ENCODE data around the gene C1orf174.

The C1orf174 gene

DNA sequence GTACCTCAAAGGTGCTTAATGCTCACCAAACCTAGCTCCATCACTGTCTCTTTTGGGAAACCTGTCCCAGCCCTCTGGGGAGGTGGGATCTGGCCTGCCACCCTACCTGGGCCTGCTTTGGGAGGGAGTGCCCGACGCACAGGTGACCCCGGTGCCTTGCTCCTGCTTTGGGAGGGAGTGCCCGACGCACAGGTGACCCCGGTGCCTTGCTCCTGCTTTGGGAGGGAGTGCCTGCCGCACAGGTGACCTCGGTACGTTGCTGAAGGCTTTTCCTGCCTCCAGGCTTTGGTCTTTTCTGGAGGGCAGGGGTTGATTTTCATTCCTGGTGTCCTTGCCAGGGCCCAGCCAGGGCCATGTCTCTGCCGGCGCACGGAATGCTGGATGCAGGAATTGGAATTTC lies 25.2 kb upstream of the C1orf174 start:
- TF ChIP-seq, protein P1, sequence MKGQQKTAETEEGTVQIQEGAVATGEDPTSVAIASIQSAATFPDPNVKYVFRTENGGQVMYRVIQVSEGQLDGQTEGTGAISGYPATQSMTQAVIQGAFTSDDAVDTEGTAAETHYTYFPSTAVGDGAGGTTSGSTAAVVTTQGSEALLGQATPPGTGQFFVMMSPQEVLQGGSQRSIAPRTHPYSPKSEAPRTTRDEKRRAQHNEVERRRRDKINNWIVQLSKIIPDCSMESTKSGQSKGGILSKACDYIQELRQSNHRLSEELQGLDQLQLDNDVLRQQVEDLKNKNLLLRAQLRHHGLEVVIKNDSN (IDR thresholded peaks at IDR 0.05), result no peak
- TF ChIP-seq, protein P2, sequence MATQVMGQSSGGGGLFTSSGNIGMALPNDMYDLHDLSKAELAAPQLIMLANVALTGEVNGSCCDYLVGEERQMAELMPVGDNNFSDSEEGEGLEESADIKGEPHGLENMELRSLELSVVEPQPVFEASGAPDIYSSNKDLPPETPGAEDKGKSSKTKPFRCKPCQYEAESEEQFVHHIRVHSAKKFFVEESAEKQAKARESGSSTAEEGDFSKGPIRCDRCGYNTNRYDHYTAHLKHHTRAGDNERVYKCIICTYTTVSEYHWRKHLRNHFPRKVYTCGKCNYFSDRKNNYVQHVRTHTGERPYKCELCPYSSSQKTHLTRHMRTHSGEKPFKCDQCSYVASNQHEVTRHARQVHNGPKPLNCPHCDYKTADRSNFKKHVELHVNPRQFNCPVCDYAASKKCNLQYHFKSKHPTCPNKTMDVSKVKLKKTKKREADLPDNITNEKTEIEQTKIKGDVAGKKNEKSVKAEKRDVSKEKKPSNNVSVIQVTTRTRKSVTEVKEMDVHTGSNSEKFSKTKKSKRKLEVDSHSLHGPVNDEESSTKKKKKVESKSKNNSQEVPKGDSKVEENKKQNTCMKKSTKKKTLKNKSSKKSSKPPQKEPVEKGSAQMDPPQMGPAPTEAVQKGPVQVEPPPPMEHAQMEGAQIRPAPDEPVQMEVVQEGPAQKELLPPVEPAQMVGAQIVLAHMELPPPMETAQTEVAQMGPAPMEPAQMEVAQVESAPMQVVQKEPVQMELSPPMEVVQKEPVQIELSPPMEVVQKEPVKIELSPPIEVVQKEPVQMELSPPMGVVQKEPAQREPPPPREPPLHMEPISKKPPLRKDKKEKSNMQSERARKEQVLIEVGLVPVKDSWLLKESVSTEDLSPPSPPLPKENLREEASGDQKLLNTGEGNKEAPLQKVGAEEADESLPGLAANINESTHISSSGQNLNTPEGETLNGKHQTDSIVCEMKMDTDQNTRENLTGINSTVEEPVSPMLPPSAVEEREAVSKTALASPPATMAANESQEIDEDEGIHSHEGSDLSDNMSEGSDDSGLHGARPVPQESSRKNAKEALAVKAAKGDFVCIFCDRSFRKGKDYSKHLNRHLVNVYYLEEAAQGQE (IDR thresholded peaks at IDR 0.05; ENCODE audit: low read depth), result no peak
- TF ChIP-seq FOXM1 (IDR thresholded peaks at IDR 0.05; ENCODE audit: borderline replicate concordance, low read depth) (no peak), TCF12 (IDR thresholded peaks at IDR 0.05; ENCODE audit: low read depth) (no peak), ZBTB7A (IDR thresholded peaks at IDR 0.05; ENCODE audit: low read depth) (no peak)

DNA sequence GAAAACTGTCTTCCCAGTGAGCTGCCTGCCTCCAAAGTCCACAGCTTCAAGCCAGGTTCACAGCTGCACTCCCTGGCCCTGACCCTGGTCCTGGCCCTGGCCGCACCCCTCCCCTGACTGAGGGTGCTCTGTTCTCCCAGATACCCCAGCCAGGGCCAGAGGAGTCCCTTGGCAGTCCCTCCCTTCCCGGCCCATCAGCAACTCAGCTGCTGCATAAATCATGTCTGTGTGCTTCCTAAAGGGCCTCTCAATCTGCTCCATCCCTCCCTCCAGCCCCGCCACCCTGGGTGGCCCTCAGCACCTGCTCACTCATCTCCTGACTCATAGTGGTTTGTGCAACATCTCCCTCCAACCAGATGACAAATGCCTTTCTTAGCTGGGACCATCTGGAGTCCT lies 24.8 kb upstream of the C1orf174 start:
- TF ChIP-seq CREB1 (IDR thresholded peaks at IDR 0.05; ENCODE audit: low read depth) (no peak), EGR1 (IDR thresholded peaks at IDR 0.05) (no peak), ZBTB7A (IDR thresholded peaks at IDR 0.05; ENCODE audit: low read depth) (no peak), TEAD4 (IDR thresholded peaks at IDR 0.05) (no peak), CEBPB (IDR thresholded peaks at IDR 0.05) (no peak), TCF12 (IDR thresholded peaks at IDR 0.05; ENCODE audit: low read depth) (no peak), FOXM1 (IDR thresholded peaks at IDR 0.05; ENCODE audit: borderline replicate concordance, low read depth) (no peak), NFIC (IDR thresholded peaks at IDR 0.05) (no peak)
- TF ChIP-seq, protein P2 (IDR thresholded peaks at IDR 0.05; ENCODE audit: low read depth), result no peak

DNA sequence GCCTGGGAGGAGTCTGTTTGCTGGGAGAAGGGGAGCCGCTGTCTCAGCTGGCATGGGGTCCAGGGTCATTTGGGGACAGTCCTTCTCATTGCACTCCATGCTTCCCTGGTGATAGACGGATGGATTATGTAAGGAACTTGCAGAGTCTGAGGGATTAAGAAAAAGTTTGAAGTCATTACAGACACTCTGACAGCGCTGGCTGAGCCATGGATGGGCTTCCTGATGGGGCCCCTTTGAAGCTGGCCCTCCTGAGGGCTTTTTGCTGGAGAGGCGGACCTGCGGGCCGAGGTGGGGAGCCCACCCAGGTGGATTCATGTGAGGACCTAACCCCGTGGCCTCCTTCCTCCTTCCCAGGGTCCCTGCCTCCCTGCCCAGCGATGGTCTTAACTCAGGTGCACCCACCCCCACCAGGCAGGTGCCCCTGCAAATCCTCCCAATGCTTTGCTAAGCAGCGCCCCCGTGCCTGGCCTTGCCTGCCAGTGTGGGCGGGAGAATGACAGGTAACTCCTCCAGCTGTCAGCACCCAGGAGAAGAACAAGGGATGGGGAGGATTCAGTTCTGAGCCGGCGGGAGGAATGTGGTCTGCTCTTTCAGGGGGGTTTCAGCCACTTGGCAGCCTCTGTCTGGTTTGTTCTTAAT lies 24.2 kb upstream of the C1orf174 start:
- TF ChIP-seq EGR1 (IDR thresholded peaks at IDR 0.05), result no peak
- TF ChIP-seq, protein P2 (IDR thresholded peaks at IDR 0.05; ENCODE audit: low read depth), result no peak
- no peak for TF ChIP-seq TEAD4 (IDR thresholded peaks at IDR 0.05)
- TF ChIP-seq TCF12 (IDR thresholded peaks at IDR 0.05; ENCODE audit: low read depth), result no peak
- no peak for TF ChIP-seq CEBPB (IDR thresholded peaks at IDR 0.05)
- TF ChIP-seq NFIC (IDR thresholded peaks at IDR 0.05), result no peak
- no peak for TF ChIP-seq TAF1 (IDR thresholded peaks at IDR 0.05; ENCODE audit: low read depth)
- no peak for TF ChIP-seq CREB1 (IDR thresholded peaks at IDR 0.05; ENCODE audit: low read depth)
- no peak for TF ChIP-seq YY1 (IDR thresholded peaks at IDR 0.05; ENCODE audit: low read depth)
- TF ChIP-seq, protein P1 (IDR thresholded peaks at IDR 0.05), result no peak
- TF ChIP-seq ZBTB7A (IDR thresholded peaks at IDR 0.05; ENCODE audit: low read depth), result no peak
- no peak for TF ChIP-seq RAD21 (IDR thresholded peaks at IDR 0.05; ENCODE audit: low read depth)
- TF ChIP-seq FOXM1 (IDR thresholded peaks at IDR 0.05; ENCODE audit: borderline replicate concordance, low read depth), result no peak
- no peak for TF ChIP-seq EP300 (IDR thresholded peaks at IDR 0.05; ENCODE audit: borderline replicate concordance)
- TF ChIP-seq, protein P3, sequence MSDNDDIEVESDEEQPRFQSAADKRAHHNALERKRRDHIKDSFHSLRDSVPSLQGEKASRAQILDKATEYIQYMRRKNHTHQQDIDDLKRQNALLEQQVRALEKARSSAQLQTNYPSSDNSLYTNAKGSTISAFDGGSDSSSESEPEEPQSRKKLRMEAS (IDR thresholded peaks at IDR 0.05), result no peak

- TF ChIP-seq RAD21 (IDR thresholded peaks at IDR 0.05; ENCODE audit: low read depth) (no peak), CEBPB (IDR thresholded peaks at IDR 0.05) (no peak), NFIC (IDR thresholded peaks at IDR 0.05) (no peak), FOXM1 (IDR thresholded peaks at IDR 0.05; ENCODE audit: borderline replicate concordance, low read depth) (no peak), EP300 (IDR thresholded peaks at IDR 0.05; ENCODE audit: borderline replicate concordance) (no peak), TAF1 (IDR thresholded peaks at IDR 0.05; ENCODE audit: low read depth) (no peak), TEAD4 (IDR thresholded peaks at IDR 0.05) (no peak), EGR1 (IDR thresholded peaks at IDR 0.05) (no peak), ZBTB7A (IDR thresholded peaks at IDR 0.05; ENCODE audit: low read depth) (no peak), CREB1 (IDR thresholded peaks at IDR 0.05; ENCODE audit: low read depth) (no peak)
- TF ChIP-seq, protein P3 (IDR thresholded peaks at IDR 0.05), result no peak
- TF ChIP-seq, protein P1 (IDR thresholded peaks at IDR 0.05), result no peak
These were observed 23.5 kb upstream of the C1orf174 start for GRCh38 chr1:3923378-3924185.
